GM12878 (cell line): ENCODE results near the gene GHDC. TPM values are rescaled to one million over a fixed set of nuclear protein-coding genes. Genes with fewer than 3 reads are reported as not detected.

Experiments
- ATAC-seq: fragments of 200-7000 bp; cut with Tn5 transposase; 3 replicates; pipeline ENCODE4 v1.9.1; 2020; ENCODE audit warnings: mild to moderate bottlenecking, moderate library complexity
- BruUV-seq: library from RNA; stranded (reverse); fragments of 400-500 nt; replicated peaks from 2 replicates; lab custom pipeline; 2021; lab: Mats Ljungman, UMichigan
- CTCF ChIA-PET: fragments of 300-600 bp; sonication (Branson Sonifier 250); formaldehyde crosslinking; extraction: SDS; loops from one replicate; lab custom pipeline; 2021; ENCODE audit warnings: inconsistent platforms; lab: Yijun Ruan, JAX
- POLR2A ChIA-PET: fragments of 350-600 bp; formaldehyde crosslinking; extraction: SDS; loops from one replicate; lab custom pipeline; 2021; ENCODE audit warnings: inconsistent platforms; lab: Charles Lee
- RAD21 ChIA-PET: fragments of 300-600 bp; sonication (Branson Sonifier 250); formaldehyde crosslinking; loops from one replicate; lab custom pipeline; 2023; ENCODE audit warnings: antibody characterized with exemption; ENCODE audit not compliant: unreplicated experiment; lab: Charles Lee
- SMC1A ChIA-PET: fragments of 300-600 bp; sonication (Branson Sonifier 250); formaldehyde crosslinking; loops from one replicate; lab custom pipeline; 2023; ENCODE audit not compliant: unreplicated experiment, uncharacterized antibody; lab: Charles Lee
- DNase-seq: peaks from one replicate; pipeline ENCODE4 v3.0.0-alpha.2; 2011; ENCODE audit warnings: low read depth, low spot score
- FAIRE-seq: peaks from 3 replicates; lab custom pipeline; 2011; peaks lifted over from hg19 to GRCh38; lab: Jason Lieb, UNC
- H2AFZ ChIP-seq: 2 replicates; pipeline ENCODE4 v1.6.0; 2011; ENCODE audit warnings: low read depth, low read length, control low read depth; ENCODE audit not compliant: control insufficient read depth
- H3K27ac ChIP-seq: 2 replicates; pipeline ENCODE4 v1.5.1; 2011; ENCODE audit warnings: control low read depth; ENCODE audit not compliant: control insufficient read depth, insufficient read depth
- H3K27me3 ChIP-seq, 2 experiments: replicated peaks in 1 of 2; 2 replicates each; pipeline versions ENCODE4 v1.6.0 to v1.6.1; 2011; ENCODE audit warnings: low read length in 1 of 2; ENCODE audit not compliant: control insufficient read depth in 2 of 2, insufficient read depth in 2 of 2
- H3K36me3 ChIP-seq, 2 experiments: 2 replicates each; pipeline ENCODE4 v1.5.1; 2011; ENCODE audit warnings: low read length in 1 of 2; ENCODE audit not compliant: control insufficient read depth in 2 of 2, insufficient read depth in 2 of 2
- H3K4me1 ChIP-seq: 2 replicates; pipeline ENCODE4 v1.6.1; 2011; ENCODE audit warnings: mild to moderate bottlenecking, low read length, moderate library complexity, mixed read lengths; ENCODE audit not compliant: control insufficient read depth, insufficient read depth
- H3K4me2 ChIP-seq: 2 replicates; pipeline ENCODE4 v1.6.0; 2011; ENCODE audit warnings: control low read depth; ENCODE audit not compliant: control insufficient read depth, insufficient read depth
- H3K4me3 ChIP-seq: fragments of 200-600 bp; sonication (generic); 2 replicates; pipeline ENCODE4 v1.5.1; 2016
- H3K79me2 ChIP-seq: 2 replicates; pipeline ENCODE4 v1.6.0; 2011; ENCODE audit warnings: low read length; ENCODE audit not compliant: control insufficient read depth, insufficient read depth
- H3K9ac ChIP-seq: 2 replicates; pipeline ENCODE4 v1.8.0; 2011; ENCODE audit warnings: low read length, control low read depth, mixed read lengths; ENCODE audit not compliant: control insufficient read depth, insufficient read depth
- H3K9me3 ChIP-seq: replicated peaks from 3 replicates; pipeline ENCODE4 v1.5.1; 2011; ENCODE audit warnings: mild to moderate bottlenecking, low read length; ENCODE audit not compliant: control insufficient read depth, insufficient read depth
- H4K20me1 ChIP-seq: 2 replicates; pipeline ENCODE4 v1.6.0; 2011; ENCODE audit not compliant: control insufficient read depth, insufficient read depth
- MTA3 ChIP-seq: IDR thresholded peaks from 2 replicates; pipeline ENCODE4 v1.6.1; 2012; ENCODE audit warnings: low read length, inconsistent platforms, borderline replicate concordance
- PKNOX1 ChIP-seq: fragments of 450-650 bp; IDR thresholded peaks from 2 replicates; pipeline ENCODE4 v1.6.1; 2016; ENCODE audit warnings: mild to moderate bottlenecking
- RFX5 ChIP-seq: IDR thresholded peaks from 2 replicates; pipeline ENCODE4 v1.6.1; 2011; ENCODE audit warnings: low read depth, low read length, improper control_type of control experiment
- SIX5 ChIP-seq: IDR thresholded peaks from 2 replicates; pipeline ENCODE4 v1.6.1; 2011; ENCODE audit warnings: mild to moderate bottlenecking, low read depth, low read length, moderate library complexity; ENCODE audit not compliant: severe bottlenecking
- ZNF384 ChIP-seq: IDR thresholded peaks from 2 replicates; pipeline ENCODE4 v1.6.1; 2012; ENCODE audit warnings: low read depth, mild to moderate bottlenecking, low read length, improper control_type of control experiment, borderline replicate concordance
- WGBS: methylation state at CpG from one replicate; pipeline ENCODE4 v1.1.6; 2016; ENCODE audit warnings: low lambda C conversion rate; ENCODE audit not compliant: insufficient replicate concordance, insufficient coverage; ENCODE audit errors: missing lambda C conversion rate; 5-methylcytosine and 5-hydroxymethylcytosine counted together
- in situ Hi-C: fragments of 300-500 bp; cut with MboI; formaldehyde crosslinking; loops from 9 replicates; pipeline ENCODE4 v1.14.3; 2018; ENCODE audit warnings: mixed read lengths
- intact Hi-C: fragments of 100-400 bp; cut with micrococcal nuclease; formaldehyde crosslinking; loops from one replicate; pipeline ENCODE4 v1.14.2; 2022; ENCODE audit not compliant: unreplicated experiment
- polyA plus RNA-seq, 11 experiments: library from polyadenylated mRNA; depleted of rRNA in 4 of 11; unstranded in 6 of 11; stranded (reverse) in 5 of 11; fragments of >200 nt; fragmentation: Nextera tagmentation in 4 of 11; fragmentation: Illumina TruSeq in 1 of 11; extraction: Ambion mirVana in 4 of 11; extraction: Trizol in 1 of 11; gene quantifications; 1 replicate in 1 of 11; 2 replicates in 10 of 11; pipeline versions ENCODE4 v1.2.1 to v1.2.3, GENCODE V29; 2011 to 2016; ENCODE audit warnings: inconsistent platforms in 2 of 11, missing spikeins in 2 of 11, low read depth in 1 of 11
- total RNA-seq, 4 experiments: library from RNA; depleted of rRNA in 3 of 4; stranded (reverse); fragments of >200 nt in 3 of 4; fragmentation: Illumina TruSeq in 1 of 4; extraction: Trizol in 1 of 4; gene quantifications; 2 replicates each; pipeline versions ENCODE4 v1.2.1 to v1.2.3, GENCODE V29; 2013 to 2021
- TF ChIP-seq, protein P1 (sequence below): fragments of 450-650 bp; formaldehyde crosslinking; IDR thresholded peaks from 2 replicates; pipeline ENCODE4 v1.5.0; 2022; ENCODE audit warnings: mild to moderate bottlenecking, missing genetic modification characterization

GHDC gene
- total and polyA plus RNA-seq, 10 of the 15 experiments (the other 5 are each of a cell fraction or from before 2014, with no cell fraction given): 0.72 to 20.6 (median 12.9) TPM

DNA sequence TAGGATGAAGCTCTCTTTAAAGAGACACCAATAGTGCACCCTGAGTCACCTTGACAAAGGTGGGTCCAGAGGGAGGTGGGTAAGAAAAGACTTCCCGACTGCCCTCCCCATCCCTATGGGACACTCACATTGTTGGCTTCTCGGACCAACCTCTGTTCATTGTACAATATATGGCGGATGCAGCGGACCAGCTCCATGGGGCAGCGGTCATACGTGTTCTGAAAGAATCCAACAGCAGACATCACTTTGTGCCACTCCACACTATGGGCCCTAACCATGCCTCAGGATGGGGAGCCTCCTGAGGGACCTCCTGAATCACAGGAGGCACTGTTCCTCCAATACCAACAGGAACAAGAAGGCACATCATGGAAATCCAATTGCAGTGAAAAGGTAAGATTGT lies 30.4 kb upstream of the GHDC start:
- Histone ChIP-seq H3K79me2 (no peaks in the 10 kb centered on the region), H2AFZ (no peak overlapping the region), H3K36me3 (peaks cover 3 to 16% of the 10 kb centered on the region in 2 experiments), H3K27ac (no peak overlapping the region), H3K4me1 (no peaks in the 10 kb centered on the region), H3K4me2 (no peak overlapping the region), H3K9ac (no peak overlapping the region), H3K9me3 (no peaks in the 10 kb centered on the region), H4K20me1 (no peaks in the 10 kb centered on the region), H3K27me3 (no peaks in the 10 kb centered on the region), H3K4me3 (no peak overlapping the region)
- intact Hi-C loops (loop anchor here (10.0 kb wide), 1 partner anchor 180 kb away; no protein-coding TSS in a partner anchor), in situ Hi-C loops (no loop called here)
- ChIA-PET SMC1A (interaction anchor here (1.4 kb wide), 1 partner anchor 61 kb away, joined by 4 read pairs; no protein-coding TSS in a partner anchor), POLR2A (no interaction called here), RAD21 (no interaction called here), CTCF (interaction anchor here (3.4 to 3.8 kb wide), 2 partner anchors 25 to 180 kb away, joined by 50 to 79 read pairs; no protein-coding TSS in a partner anchor)
- no TSS peak for BruUV-seq
- TF ChIP-seq ZNF384 (no peak), SIX5 (no peak), PKNOX1 (no peak), RFX5 (no peak), MTA3 (no peak)
- TF ChIP-seq, protein P1, sequence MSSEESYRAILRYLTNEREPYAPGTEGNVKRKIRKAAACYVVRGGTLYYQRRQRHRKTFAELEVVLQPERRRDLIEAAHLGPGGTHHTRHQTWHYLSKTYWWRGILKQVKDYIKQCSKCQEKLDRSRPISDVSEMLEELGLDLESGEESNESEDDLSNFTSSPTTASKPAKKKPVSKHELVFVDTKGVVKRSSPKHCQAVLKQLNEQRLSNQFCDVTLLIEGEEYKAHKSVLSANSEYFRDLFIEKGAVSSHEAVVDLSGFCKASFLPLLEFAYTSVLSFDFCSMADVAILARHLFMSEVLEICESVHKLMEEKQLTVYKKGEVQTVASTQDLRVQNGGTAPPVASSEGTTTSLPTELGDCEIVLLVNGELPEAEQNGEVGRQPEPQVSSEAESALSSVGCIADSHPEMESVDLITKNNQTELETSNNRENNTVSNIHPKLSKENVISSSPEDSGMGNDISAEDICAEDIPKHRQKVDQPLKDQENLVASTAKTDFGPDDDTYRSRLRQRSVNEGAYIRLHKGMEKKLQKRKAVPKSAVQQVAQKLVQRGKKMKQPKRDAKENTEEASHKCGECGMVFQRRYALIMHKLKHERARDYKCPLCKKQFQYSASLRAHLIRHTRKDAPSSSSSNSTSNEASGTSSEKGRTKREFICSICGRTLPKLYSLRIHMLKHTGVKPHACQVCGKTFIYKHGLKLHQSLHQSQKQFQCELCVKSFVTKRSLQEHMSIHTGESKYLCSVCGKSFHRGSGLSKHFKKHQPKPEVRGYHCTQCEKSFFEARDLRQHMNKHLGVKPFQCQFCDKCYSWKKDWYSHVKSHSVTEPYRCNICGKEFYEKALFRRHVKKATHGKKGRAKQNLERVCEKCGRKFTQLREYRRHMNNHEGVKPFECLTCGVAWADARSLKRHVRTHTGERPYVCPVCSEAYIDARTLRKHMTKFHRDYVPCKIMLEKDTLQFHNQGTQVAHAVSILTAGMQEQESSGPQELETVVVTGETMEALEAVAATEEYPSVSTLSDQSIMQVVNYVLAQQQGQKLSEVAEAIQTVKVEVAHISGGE: no peak
- FAIRE-seq: no peak
- DNase-seq: no peak
- WGBS: 96% methylated on average over 6 of the region's 6 CpGs
- no peak for ATAC-seq
